Measurements from ENCODE around the gene CAT.

CAT gene

GRCh38 chr11:34425360-34425759 lies 13.4 kb upstream of the CAT start:
- DNase-seq (ENCODE audit: low spot score), result no peak

GRCh38 chr11:34425867-34426266 lies 12.9 kb upstream of the CAT start:
- DNase-seq (ENCODE audit: low spot score), result no peak

- no peak for DNase-seq (ENCODE audit: low spot score)
Measured at GRCh38 chr11:34426766-34427185, 12.0 kb upstream of the CAT start.

GRCh38 chr11:34427186-34427805 lies 11.4 kb upstream of the CAT start:
- DNase-seq (ENCODE audit: low spot score), result no peak

- no peak for DNase-seq (ENCODE audit: low spot score)
Measured at GRCh38 chr11:34431979-34432378, 6.8 kb upstream of the CAT start.

GRCh38 chr11:34432822-34433221 lies 5.9 kb upstream of the CAT start:
- DNase-seq (ENCODE audit: low spot score), result no peak

GRCh38 chr11:34433899-34434298 lies 4.8 kb upstream of the CAT start:
- no peak for DNase-seq (ENCODE audit: low spot score)

- DNase-seq (ENCODE audit: low spot score), result no peak
Measured at GRCh38 chr11:34437224-34438125, 1.3 kb upstream of the CAT start.

GRCh38 chr11:34439610-34440198 lies 970 bp downstream of the CAT start:
- no peak for DNase-seq (ENCODE audit: low spot score)

GRCh38 chr11:34441814-34442213 lies 3.1 kb downstream of the CAT start:
- DNase-seq (ENCODE audit: low spot score), result no peak

GRCh38 chr11:34443136-34443535 lies 4.4 kb downstream of the CAT start:
- DNase-seq (ENCODE audit: low spot score), result no peak

GRCh38 chr11:34444428-34444827 lies 5.7 kb downstream of the CAT start:
- DNase-seq (ENCODE audit: low spot score), result no peak

- DNase-seq (ENCODE audit: low spot score), result no peak
Measured at GRCh38 chr11:34445956-34446355, 7.2 kb downstream of the CAT start.

GRCh38 chr11:34446386-34446785 lies 7.7 kb downstream of the CAT start:
- DNase-seq (ENCODE audit: low spot score), result no peak

- no peak for DNase-seq (ENCODE audit: low spot score)
Measured at GRCh38 chr11:34447044-34447443, 8.3 kb downstream of the CAT start.

- no peak for DNase-seq (ENCODE audit: low spot score)
Measured at GRCh38 chr11:34448223-34448994, 9.7 kb downstream of the CAT start.

GRCh38 chr11:34449013-34449412 lies 10.3 kb downstream of the CAT start:
- DNase-seq (ENCODE audit: low spot score), result no peak

GRCh38 chr11:34451053-34451452 lies 12.3 kb downstream of the CAT start:
- no peak for DNase-seq (ENCODE audit: low spot score)

- DNase-seq (ENCODE audit: low spot score), result no peak
Measured at GRCh38 chr11:34454308-34455032, 15.7 kb downstream of the CAT start.

GRCh38 chr11:34457607-34458006 lies 18.9 kb downstream of the CAT start:
- no peak for DNase-seq (ENCODE audit: low spot score)

GRCh38 chr11:34458525-34458924 lies 19.8 kb downstream of the CAT start:
- DNase-seq (ENCODE audit: low spot score), result no peak

Data from HuH-7 (cell line).